Uterus (tissue), 2 donors: Measurements from ENCODE around the gene TNRC6A.

Source experiments
- CTCF ChIP-seq, 4 experiments: fragments of 200-600 bp in 2 of 4; fragments of 450-650 bp in 2 of 4; sonication (generic) in 2 of 4; IDR thresholded peaks; one replicate each; pipeline ENCODE4 v1.5.1; 2016 to 2019; ENCODE audit warnings: antibody characterized with exemption in 4 of 4, mild to moderate bottlenecking in 2 of 4, moderate library complexity in 1 of 4
- POLR2A ChIP-seq, 2 donors: fragments of 450-650 bp; IDR thresholded peaks; one replicate each; pipeline ENCODE4 v1.6.1; 2016; ENCODE audit warnings: antibody characterized with exemption in 2 of 2, mild to moderate bottlenecking in 1 of 2, moderate library complexity in 1 of 2

GRCh38 chr16:24781256-24781655 is 51.8 kb downstream of the TNRC6A start:
- TF ChIP-seq POLR2A (IDR thresholded peaks at IDR 0.05) (no peak), CTCF (IDR thresholded peaks at IDR 0.05) (no peak)
